ENCODE data around the gene POU5F1.

- TF ChIP-seq CTCF (IDR thresholded peaks at IDR 0.05; ENCODE audit: low read depth, low read length), result no peak
- TF ChIP-seq POLR2A (IDR thresholded peaks at IDR 0.05; ENCODE audit: extremely low read depth, insufficient read length), result no peak
- TF ChIP-seq MAX (IDR thresholded peaks at IDR 0.05; ENCODE audit: low read depth, low read length), result no peak
Observed at GRCh38 chr6:31202259-31203166, 32.0 kb upstream of the POU5F1 start.

Measured in NB4 (cell line).